Endometrium (tissue), 2 donors: ENCODE results near the gene TINCR.
"Not testable (repeated sequence)": the region's sequence is repeated elsewhere in the genome, so short reads cannot be mapped to it uniquely, and the experiment has no call there.

Experiments used
- FAIRE-seq: peaks from 2 replicates; lab custom pipeline; 2012; peaks lifted over from hg19 to GRCh38; lab: Jason Lieb, UNC
- donor health status: control.
- donor health status: control.

Gene TINCR

DNA sequence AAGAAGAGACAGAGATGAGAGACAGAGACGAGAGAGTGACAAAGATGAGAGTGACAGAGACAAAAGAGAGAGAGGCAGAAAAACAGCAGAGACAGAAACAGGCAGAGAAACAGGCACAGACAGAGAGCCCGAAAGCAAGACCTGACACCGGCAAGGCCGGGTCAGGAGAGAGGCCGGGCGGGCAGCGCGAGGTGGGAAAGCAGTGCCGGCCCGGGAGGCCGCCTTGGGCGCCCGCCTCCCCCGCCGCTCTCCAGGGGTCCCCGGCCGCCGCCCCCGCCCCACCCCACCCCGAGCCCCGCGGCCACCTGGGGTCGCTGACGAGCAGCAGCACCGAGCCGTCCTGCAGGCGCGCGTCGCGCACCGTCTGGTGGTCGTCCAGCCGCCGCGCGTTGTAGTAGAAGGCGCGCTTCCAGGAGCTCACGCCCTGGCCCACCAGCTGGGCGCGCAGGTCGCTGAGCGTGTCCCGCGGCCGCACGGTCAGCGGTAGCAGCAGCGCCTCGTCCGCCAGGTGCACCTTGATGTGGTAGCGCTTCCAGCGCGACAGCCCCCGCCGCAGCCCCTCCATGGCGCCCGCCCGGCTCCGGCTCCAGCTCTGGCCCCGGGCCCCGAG, at the start of gene TINCR:
TINCR (minus strand) TSS at position 594 of the 610 bp plus-strand sequence.
- no peak for FAIRE-seq

DNA sequence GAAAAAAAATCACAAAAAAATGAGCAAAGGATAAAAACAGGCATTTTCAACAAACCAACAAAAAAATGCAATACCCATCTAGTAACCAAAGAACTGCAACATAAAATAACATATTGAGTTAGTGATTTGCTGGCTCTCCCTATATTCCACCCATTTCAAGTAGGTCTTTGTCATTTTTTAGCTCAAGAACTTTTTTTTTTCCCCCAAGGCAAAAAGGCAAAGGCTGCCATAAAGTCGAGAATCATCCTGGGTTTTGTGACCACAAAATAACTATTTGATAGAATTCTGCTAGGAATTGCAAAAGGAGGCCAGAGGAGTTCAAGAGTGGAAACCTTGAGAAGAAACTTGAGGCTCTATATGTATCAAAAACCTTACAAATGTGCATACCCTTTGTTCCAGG, 49.3 kb upstream of the TINCR start:
- FAIRE-seq = no peak

DNA sequence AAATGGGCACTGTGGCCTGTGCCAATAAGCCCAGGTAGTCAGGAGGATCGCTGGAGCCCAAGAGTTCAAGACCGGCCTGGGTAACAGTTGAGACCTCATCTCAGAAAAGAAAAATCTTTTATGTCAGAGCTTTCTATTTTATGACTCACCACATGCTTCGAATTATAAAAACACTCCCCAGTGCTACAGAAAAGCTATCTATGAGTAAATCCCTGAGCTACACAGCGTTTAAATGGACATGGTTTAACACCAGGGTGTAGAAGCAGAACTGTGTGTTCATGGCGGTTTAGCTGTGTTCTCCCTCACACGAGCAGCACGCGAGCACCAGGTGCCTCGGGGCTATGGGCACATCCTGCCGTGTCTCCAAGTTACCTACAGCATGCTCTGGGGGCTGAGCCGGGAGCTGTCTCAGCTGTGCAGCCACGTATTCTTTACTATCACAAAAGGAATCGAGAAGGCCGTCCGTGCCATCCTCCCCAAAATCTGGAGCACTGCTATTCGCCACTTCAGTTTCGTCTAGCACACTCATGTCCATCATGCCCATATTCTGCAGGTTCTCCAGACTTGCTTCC, 48.1 kb upstream of the TINCR start:
- FAIRE-seq = no peak

DNA sequence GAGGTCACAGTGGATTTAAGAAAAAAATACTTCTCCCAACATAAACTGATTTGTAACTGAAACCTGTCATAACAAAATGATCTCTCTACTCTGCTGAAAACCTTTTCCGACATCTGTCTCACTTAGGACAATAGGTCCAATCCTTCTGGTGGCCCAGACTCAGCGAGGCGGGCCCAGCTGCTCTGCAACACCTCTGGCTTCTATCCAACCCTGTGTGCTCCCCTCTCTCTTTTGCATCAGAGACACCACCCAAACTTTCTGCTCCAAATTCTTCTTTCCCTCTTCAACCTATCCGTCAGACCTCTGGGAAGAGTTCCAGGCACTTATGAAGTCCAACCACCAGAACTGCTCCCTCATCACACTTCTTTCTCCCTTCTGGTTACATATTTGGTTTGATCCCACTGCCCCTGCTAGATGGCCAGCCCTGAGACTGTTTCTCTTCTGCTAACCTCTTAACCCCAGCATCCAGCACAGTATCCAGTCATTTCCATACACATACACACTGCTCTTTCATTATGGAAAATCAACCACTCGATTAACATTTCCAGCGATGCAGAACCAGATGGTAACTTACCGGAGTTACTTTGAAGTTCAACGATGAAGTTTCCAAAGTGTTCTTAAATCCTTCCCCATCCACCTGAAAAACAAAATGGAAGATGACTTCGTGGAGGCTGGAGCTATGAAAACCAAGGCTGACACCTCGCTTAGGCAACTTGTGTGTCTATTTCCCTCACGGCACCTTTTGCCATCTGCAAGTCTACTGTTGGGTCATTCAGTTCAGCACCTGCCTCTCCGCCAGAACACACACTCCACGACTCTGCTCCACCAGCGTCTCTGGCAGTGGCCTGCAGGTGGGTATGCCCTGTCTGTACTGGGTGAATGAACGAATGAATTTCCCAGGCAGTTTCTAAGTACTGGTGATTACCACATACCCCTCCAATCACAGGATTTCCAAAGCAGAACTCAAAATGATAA, 45.4 kb upstream of the TINCR start:
- FAIRE-seq = no peak

DNA sequence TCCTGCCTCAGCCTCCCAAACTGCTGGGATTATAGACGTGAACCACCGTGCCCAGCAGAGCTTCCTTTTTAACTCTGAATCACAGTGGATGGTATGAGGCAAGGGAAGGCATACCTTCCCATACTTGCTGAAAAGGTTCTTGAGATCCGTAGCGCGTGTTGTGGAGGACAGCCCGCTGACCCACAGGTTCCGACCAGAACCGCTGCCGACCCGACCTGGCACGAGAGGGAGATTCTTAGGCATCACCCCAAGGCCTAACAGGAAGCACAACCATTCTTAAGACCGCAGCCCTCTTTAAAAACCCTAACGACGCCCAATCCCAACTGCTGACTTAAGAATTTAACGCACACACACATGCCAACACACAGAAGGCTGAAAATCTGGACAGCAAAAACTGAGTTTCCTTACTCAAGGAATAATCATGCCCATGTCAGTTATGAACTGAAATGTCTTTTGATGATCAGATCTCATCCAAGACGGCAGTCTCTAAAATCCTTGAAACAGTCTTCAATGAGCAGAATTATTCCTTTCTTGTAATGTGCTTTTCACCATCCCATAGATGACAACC, 42.2 kb upstream of the TINCR start:
- no peak for FAIRE-seq

DNA sequence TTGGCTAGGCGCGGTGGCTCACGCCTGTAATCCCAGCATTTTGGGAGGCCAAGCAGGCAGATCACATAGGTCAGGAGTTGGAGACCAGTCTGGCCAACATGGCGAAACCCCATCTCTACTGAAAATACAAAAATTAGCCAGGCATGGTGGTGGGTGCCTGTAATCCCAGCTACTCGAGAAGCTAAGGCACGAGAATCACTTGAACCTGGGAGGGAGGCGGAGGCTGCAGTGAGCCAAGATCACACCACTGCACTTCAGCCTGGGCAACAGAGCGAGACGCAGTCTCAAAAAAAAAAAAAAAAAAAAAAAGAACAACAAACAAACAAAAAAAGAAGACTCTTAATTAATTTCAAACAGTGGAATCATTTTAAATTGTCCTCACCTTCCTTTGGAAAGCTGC, 41.0 kb upstream of the TINCR start:
- FAIRE-seq = not testable (repeated sequence)

DNA sequence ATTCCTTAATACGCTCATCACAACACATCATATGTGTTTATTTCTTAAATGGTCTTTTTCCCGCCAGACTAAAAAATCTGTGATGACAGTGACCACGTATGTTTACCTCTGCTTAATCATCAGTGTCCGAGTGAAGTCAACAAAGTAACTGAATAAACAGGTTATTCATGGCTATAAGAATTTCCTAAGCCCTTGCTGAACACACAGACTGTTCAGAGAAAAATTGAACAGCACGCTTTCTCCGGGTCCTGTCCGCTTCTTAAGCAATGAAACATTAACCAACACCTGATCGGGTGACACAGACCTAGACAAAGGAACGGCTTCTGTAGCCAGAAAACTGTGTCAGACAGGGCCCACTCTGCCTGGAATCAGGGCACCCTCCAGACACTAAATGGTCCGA, 40.5 kb upstream of the TINCR start:
- no peak for FAIRE-seq

DNA sequence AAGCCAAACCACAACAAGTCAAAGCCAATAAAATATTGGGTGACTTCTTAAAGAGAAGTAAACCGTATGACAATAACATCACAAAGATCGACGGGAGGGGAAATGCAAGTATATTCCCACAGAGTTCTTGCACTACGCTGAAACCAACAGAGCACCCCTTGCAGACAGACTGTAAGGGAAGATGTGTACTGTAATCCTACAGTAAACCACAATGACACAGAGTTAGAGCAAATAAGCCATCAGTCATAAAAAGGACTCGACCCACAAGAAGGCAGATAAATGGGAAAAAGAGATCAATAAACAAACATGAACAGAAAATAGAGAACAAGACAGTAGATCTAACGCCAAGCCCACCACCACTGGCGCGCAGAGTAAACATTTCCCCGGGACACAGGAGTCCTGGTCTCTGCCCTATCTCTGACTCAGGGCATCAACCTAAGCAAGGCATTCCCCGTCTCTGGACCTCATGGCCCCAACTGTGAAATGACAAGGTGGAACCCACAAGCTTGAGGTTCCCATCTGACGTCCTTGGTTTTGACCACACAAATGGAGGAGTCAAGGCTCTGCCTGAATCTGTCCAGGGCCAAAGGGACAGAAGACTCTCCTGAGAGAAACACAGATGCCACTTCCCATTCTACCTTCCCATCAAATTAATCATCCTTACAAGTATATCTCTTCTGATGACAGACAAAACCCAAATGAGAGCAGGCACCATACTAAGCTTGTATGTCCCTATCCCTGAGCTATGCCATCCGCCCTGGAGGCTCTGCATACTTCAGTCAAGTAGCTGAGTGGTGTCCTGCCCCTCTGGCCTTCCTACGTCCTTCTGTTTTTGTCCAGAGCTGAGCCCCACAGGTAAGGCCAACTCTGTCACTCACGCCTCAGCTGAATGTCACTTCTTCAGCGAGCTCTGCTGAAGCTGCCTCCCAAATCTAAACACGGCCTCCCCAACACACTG, 39.8 kb upstream of the TINCR start:
- FAIRE-seq = no peak

DNA sequence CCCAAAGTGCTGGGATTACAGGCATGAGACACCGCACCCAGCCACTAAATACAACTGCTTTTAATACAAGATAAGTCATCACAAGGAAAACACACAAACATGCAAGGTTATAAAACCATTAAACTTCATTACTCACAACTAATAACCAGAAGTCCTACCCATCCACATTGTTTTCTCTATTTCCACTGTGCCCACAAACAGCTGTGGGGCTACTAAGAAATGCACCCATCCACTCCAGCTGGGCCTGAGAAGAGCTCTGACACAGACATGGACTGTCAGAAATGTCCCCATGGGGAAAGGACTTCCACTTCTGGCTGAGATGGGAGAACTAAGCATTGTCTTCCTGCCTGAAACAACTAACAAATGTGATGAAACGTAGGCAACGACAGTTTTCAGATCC, 37.6 kb upstream of the TINCR start:
- FAIRE-seq = no peak

DNA sequence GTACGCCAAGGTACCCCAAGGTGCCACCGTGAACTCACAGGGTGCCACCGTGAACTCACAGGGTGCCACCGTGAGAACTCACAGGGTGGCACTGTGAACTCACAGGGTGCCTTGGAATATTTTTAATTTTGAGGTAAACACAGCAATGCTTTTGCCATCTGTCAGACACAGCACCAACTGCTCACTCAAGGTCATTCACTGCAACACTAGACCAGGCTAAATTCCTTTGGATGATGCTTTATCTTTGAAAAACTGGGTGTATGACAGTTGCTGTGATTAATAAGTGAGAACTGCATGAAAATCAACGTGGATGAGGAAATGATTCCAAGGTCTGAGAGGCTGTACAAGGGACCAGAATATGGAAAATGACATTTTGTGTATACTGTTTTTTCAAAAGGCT, 35.9 kb upstream of the TINCR start:
- no peak for FAIRE-seq

DNA sequence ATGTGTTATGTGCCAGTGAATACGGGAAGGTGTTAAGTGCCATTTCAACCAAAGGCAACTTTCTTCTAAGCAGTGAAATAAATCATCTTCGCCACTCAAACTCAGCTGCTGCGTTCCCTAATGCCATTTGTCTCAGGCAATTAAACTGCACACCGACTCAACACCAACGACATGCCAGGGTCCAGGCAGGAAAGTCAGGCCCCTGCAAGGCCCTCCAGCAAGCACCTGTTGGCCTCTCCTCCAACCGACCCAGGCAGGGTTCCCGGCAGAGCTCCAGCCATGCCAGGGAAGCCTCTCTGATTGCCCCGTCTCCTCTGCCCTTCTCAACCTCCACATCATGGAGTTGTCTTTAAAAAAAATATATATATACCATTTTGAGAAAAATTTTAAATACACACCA, 33.0 kb upstream of the TINCR start:
- FAIRE-seq = no peak

DNA sequence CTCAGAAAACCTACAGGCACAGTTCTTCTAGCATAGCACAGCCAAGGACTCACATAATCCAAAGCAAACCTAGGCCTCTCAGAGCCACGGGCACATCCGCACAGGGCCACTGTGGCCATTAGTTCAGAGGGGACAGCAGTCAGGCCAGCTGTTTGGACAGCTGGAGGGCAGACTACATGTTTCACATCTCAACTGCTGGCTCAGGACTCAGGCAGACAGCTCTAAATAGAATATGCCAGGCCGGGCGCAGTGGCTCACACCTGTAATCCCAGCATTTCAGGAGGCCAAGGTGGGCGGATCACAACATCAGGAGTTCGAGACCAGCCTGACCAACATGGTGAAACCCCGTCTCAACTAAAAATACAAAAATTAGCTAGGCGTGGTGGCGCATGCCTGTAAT, 28.0 kb upstream of the TINCR start:
- FAIRE-seq = no peak

DNA sequence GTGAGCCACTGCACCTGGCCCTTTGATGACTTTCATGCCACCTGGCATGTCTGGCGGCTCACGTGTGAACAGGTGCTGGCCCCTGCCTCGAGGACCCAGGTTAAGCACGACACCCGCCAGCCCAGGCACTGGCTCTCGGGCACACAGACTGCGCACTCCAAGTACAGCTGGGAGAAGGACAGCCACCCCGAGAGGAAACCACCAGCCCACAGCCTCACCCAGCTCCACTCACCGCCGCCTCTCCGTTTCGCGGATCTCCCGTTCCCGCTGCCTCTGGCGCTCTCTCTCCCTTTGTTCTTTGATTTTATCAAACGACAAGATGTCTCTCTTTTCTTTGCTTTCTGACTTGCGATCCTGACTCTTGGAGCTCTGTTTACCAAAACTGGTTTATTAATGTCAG, 27.4 kb upstream of the TINCR start:
- no peak for FAIRE-seq

DNA sequence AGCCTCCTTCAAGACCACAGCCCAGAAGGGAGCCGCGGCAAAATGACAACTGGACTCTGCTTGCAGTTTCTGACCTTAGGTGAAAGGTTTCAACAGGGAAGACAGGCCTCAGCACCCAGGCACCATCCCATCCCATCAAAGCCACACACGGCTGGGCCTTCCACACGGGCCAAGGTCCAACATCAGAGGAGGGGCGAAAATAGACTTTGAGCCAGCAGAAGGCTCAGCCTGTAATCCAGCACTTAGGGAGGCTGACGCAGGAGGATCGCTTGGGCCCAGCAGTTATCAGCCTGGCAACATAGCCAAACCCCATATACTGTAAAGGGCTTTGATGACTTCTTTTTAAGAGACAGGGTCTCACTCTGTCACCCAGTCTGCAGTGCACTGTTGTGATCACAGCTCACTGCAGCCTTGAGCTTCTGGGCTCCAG, 26.8 kb upstream of the TINCR start:
- FAIRE-seq = no peak

DNA sequence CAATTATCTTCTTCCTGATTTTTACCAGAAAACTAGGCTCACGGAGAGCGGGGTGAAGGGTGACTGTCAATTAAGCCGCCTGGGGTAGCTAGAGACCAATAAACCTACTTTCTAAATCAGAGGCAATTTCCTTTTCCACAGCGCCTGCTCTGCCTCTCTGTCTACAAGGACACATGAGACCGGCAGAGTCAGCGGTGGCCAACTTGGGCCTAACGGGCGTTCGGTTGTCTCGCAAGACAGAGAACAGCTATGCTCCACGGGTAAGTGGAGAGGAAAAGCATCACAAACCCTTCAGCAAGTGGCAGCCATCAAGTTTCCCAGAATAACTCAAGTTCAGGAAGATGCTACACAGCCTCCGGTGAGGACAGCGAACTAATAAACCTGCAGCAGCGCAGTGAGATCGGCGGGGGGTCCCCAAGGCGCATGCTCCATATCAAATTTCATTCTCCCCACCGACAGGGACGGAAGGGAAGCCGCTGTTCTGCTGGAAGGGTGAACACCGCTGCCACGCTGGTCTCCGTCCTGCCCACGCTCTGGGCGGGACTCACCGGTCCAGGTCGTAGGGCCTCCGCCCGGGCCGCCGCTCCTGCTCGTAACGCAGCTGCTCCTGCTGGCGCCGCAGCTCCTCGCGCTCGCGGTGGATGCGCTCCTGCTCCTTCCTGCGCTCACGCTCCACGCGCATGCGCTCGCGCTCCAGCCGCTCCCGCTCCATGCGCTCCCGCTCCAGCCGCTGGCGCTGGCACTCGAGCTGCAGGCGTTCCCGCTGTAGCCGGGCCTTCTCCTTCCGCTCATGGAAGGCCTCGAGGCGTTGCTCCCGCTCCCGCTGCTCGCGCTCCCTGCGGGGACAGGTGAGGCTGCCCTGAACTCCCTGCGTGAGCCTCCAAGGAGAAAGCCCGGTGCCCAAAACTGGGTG, 25.8 kb upstream of the TINCR start:
- FAIRE-seq = no peak

DNA sequence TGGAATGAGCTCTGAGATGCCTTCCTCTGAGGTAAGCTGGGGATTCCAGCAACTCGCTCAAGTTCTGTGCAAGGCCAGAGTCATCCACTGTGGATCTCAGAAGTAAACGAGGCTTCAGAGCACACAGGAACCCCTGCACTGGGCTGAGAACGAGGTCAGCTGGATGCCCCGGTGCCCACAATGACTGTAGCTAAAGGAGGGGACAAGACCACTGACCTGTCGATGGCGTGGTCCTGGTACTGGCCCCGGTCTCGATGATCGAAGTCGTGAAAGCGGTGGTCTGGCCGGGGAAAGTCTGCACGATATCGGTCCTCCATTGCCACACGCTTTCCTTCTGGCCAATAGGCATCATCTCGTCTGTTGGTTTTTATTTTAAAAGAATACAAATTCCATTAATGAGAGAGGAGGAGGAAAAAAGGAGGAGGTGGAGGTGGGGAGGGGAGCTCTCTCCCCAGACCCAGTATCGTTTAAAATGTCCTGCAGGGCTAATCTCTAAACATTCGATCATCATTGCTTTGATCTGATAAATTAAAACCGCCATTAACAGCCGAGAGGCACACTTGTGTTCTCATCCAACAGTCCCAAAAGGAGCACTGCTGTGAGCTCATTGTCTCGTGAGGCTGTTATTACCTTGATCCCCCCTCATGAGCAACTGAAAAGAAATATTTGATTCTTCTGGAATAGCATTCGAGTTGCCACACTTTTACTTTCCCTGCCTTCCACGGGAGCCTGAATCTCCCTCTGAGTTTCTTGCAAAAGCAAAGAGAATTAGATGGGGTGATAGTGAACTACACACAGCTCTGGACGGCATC, 25.0 kb upstream of the TINCR start:
- no peak for FAIRE-seq

DNA sequence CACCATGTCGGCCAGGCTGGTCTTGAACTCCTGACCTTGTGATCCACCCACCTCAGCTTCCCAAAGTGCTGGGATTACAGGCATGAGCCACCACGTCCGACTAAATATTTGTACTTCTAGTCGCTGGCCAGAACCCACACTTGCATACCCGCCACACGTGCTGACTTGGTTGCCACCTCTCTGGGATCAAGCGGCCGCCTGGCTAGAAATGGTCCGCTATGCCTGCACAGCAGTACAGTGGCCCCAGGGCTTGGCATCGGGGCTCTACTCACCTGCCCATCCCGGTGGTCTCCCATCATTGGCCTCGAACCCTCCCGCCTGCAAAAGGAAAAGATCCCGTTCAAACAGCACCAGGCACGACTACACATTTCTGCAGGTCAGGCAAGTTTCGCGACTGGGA, 23.7 kb upstream of the TINCR start:
- no peak for FAIRE-seq

DNA sequence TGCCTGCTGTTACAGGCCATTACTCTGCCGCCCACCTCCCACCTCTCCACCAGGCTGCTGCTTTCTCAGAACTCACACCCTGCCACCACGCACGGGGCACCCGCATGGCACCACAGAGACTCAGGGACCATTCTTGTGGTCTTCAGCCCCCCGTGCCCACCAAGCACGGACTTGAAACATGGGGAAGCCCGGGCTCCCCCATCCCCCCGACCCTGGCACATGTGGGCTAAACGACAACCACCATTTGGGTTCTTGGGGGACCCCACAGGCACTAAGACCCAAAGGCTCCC, 23.1 kb upstream of the TINCR start:
- FAIRE-seq = no peak

DNA sequence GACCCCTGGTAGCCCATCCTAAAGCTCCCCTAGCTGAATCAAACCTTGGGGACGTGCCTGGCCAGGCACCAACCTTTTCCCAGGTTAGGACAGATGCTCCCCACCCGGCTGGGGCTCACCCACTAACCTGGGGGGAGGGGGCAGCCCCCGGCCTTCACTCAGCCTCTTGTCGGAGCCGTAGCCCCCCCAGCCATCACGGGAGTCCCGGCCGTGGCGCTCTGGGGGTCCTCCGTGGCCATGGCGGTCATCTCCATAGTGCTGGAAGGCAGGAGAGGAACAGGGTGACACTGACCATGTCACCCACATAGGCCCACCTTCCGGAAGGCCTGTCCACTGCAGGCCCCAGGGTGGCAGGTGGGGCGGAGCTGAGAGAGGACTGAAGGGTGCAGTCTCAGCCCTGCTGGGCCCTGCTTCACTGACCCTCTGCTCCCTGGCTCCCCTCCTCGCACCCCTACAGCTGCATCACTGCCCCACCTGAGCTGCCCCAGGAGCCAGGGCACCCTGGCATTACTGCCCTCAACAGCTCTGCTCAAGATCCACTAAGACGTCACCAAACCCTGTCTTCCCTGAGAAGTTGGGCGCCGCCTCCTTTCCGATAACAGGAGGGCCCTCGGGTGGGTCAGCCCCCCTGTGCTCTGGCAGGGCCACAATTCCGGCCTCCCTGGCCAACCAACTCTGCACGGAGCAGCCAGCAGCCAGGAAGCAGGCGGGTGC, 22.6 kb upstream of the TINCR start:
- FAIRE-seq = no peak
